Sigmoid colon (tissue), 3 donors: ENCODE results near the gene EPHB1.

Experiments
- CTCF ChIP-seq, 4 experiments: fragments of 450-650 bp in 3 of 4; fragments of 200-600 bp in 1 of 4; IDR thresholded peaks; one replicate each; pipeline ENCODE4 v1.5.1; 2016 to 2019; ENCODE audit warnings: antibody characterized with exemption in 4 of 4, mild to moderate bottlenecking in 3 of 4, moderate library complexity in 2 of 4
- POLR2A ChIP-seq, 2 donors: fragments of 450-650 bp; IDR thresholded peaks; one replicate each; pipeline ENCODE4 v1.6.1; 2016; ENCODE audit warnings: antibody characterized with exemption in 2 of 2, mild to moderate bottlenecking in 2 of 2, moderate library complexity in 2 of 2

GRCh38 chr3:135218304-135218703, 423.2 kb downstream of the EPHB1 start:
- TF ChIP-seq CTCF (IDR thresholded peaks at IDR 0.05) = no peak
- no peak for TF ChIP-seq POLR2A (IDR thresholded peaks at IDR 0.05)
